ENCODE results near the gene HAPLN1.
"Not testable (repeated sequence)": the region's sequence is repeated elsewhere in the genome, so short reads cannot be mapped to it uniquely, and the experiment has no call there.

HAPLN1 gene

GRCh38 chr5:83720836-83721537, at the start of gene HAPLN1:
HAPLN1 (minus strand) TSS chr5:83720855; CDS start chr5:83673523, 47,332 bp downstream.
- FAIRE-seq = no peak

GRCh38 chr5:83767409-83767992, 46.8 kb upstream of the HAPLN1 start:
- FAIRE-seq = no peak

- no peak for FAIRE-seq
These were observed 43.4 kb upstream of the HAPLN1 start for GRCh38 chr5:83764101-83764500.

GRCh38 chr5:83760579-83760978, 39.9 kb upstream of the HAPLN1 start:
- no peak for FAIRE-seq

GRCh38 chr5:83752700-83753099, 32.0 kb upstream of the HAPLN1 start:
- no peak for FAIRE-seq

GRCh38 chr5:83751201-83751600, 30.5 kb upstream of the HAPLN1 start:
- no peak for FAIRE-seq

- FAIRE-seq = no peak
These were observed 30.1 kb upstream of the HAPLN1 start for GRCh38 chr5:83750749-83751148.

GRCh38 chr5:83745816-83746215, 25.2 kb upstream of the HAPLN1 start:
- no peak for FAIRE-seq

- FAIRE-seq = no peak
These were observed 24.2 kb upstream of the HAPLN1 start for GRCh38 chr5:83744821-83745220.

- FAIRE-seq = no peak
These were observed 21.4 kb upstream of the HAPLN1 start for GRCh38 chr5:83742089-83742488.

GRCh38 chr5:83741571-83741970, 20.9 kb upstream of the HAPLN1 start:
- FAIRE-seq = no peak

- no peak for FAIRE-seq
These were observed 20.1 kb upstream of the HAPLN1 start for GRCh38 chr5:83740741-83741140.

GRCh38 chr5:83736169-83736568, 15.5 kb upstream of the HAPLN1 start:
- not testable (repeated sequence) for FAIRE-seq

GRCh38 chr5:83735058-83735457, 14.4 kb upstream of the HAPLN1 start:
- FAIRE-seq = not testable (repeated sequence)

- no peak for FAIRE-seq
These were observed 11.0 kb upstream of the HAPLN1 start for GRCh38 chr5:83731638-83732037.

- no peak for FAIRE-seq
These were observed 8.7 kb upstream of the HAPLN1 start for GRCh38 chr5:83729362-83729761.

- no peak for FAIRE-seq
These were observed 6.3 kb upstream of the HAPLN1 start for GRCh38 chr5:83726912-83727311.

- FAIRE-seq = no peak
These were observed 4.3 kb upstream of the HAPLN1 start for GRCh38 chr5:83724935-83725334.

- no peak for FAIRE-seq
These were observed 3.3 kb upstream of the HAPLN1 start for GRCh38 chr5:83724001-83724400.

- no peak for FAIRE-seq
These were observed 2.4 kb upstream of the HAPLN1 start for GRCh38 chr5:83723031-83723430.

- no peak for FAIRE-seq
These were observed 1.6 kb upstream of the HAPLN1 start for GRCh38 chr5:83721953-83722901.

GRCh38 chr5:83718936-83719495, 1.6 kb downstream of the HAPLN1 start:
- FAIRE-seq = no peak

- FAIRE-seq = peak; percentile 77
These were observed 2.3 kb downstream of the HAPLN1 start for GRCh38 chr5:83718195-83718825.
